Upper lobe of left lung (tissue), 6 donors: ENCODE data around the gene C5orf63. TPM values are rescaled to one million over a fixed set of nuclear protein-coding genes. Genes with fewer than 3 reads are reported as not detected.

ENCODE experiments used
- ATAC-seq, 2 donors: fragments of 200-7000 bp; cut with Tn5 transposase; one replicate each; pipeline ENCODE4 v1.9.1; 2022; ENCODE audit warnings: mild to moderate bottlenecking in 2 of 2, moderate library complexity in 2 of 2; ENCODE audit not compliant: low FRiP score in 2 of 2
- DNase-seq, 2 donors: peaks; one replicate each; pipeline ENCODE4 v3.0.0-alpha.2; 2019 to 2020
- H3K27ac ChIP-seq, 4 donors: fragments of 200-600 bp; sonication (generic); one replicate each; pipeline ENCODE4 v1.5.1; 2016 to 2019
- H3K27me3 ChIP-seq, 4 donors: fragments of 200-600 bp; sonication (generic); one replicate each; pipeline ENCODE4 v1.5.1; 2017 to 2019
- H3K36me3 ChIP-seq, 4 donors: fragments of 200-600 bp; sonication (generic); one replicate each; pipeline ENCODE4 v1.5.1; 2016 to 2019
- H3K4me1 ChIP-seq, 4 donors: fragments of 200-600 bp; sonication (generic); one replicate each; pipeline ENCODE4 v1.5.1; 2018 to 2019
- H3K4me3 ChIP-seq, 4 donors: fragments of 200-600 bp; sonication (generic); one replicate each; pipeline ENCODE4 v1.5.1; 2017 to 2019; ENCODE audit warnings: mild to moderate bottlenecking in 2 of 4, moderate library complexity in 1 of 4
- H3K9me3 ChIP-seq, 4 donors: fragments of 200-600 bp; sonication (generic); one replicate each; pipeline ENCODE4 v1.5.1; 2018 to 2019
- EP300 ChIP-seq, 4 donors: sonication (generic); formaldehyde crosslinking; IDR thresholded peaks; one replicate each; pipeline ENCODE4 v1.5.1; 2017; ENCODE audit warnings: antibody characterized with exemption in 4 of 4, control low read depth in 2 of 4
- POLR2A ChIP-seq, 4 donors: fragments of 450-650 bp; IDR thresholded peaks; one replicate each; pipeline ENCODE4 v1.5.1; 2016 to 2017; ENCODE audit warnings: antibody characterized with exemption in 4 of 4, mild to moderate bottlenecking in 2 of 4
- POLR2AphosphoS5 ChIP-seq, 2 donors: sonication (generic); formaldehyde crosslinking; IDR thresholded peaks; one replicate each; pipeline ENCODE4 v1.5.1; 2017; ENCODE audit warnings: antibody characterized with exemption in 2 of 2
- WGBS, 2 donors: methylation state at CpG; one replicate each; pipeline ENCODE4 v1.1.5; 2017 to 2018; 5-methylcytosine and 5-hydroxymethylcytosine counted together
- total RNA-seq, 6 donors: library from RNA; depleted of rRNA in 4 of 6; stranded (reverse); fragments of >200 nt in 4 of 6; gene quantifications; one replicate each; pipeline versions ENCODE4 v1.1.0 to v1.2.1, GENCODE V29; 2016 to 2021
- TF ChIP-seq, protein P1 (sequence below), 6 experiments: fragments of 450-650 bp in 4 of 6; fragments of 200-600 bp in 2 of 6; sonication (generic) in 2 of 6; IDR thresholded peaks; one replicate each; pipeline ENCODE4 v1.5.1; 2016 to 2019; ENCODE audit warnings: antibody characterized with exemption in 6 of 6
- donor health status: DM: no; HTN: no; CAD: no; lungs with moderate emphysema.
- donor health status: DM: no; HTN: yes; CAD: no; lungs with severe emphysema.

Gene C5orf63
- total RNA-seq, 6 donors from 2014 or later = 1.9 to 13.6 (median 6.1) TPM

- Histone ChIP-seq H3K4me3 (no peak overlapping the region), H3K4me1 (no peaks in the 10 kb centered on the region), H3K27ac (no peak overlapping the region), H3K27me3 (no peaks in the 10 kb centered on the region), H3K9me3 (no peaks in the 10 kb centered on the region), H3K36me3 (no peaks in the 10 kb centered on the region)
- DNase-seq (no peak), ATAC-seq (no peak)
- TF ChIP-seq, protein P1, sequence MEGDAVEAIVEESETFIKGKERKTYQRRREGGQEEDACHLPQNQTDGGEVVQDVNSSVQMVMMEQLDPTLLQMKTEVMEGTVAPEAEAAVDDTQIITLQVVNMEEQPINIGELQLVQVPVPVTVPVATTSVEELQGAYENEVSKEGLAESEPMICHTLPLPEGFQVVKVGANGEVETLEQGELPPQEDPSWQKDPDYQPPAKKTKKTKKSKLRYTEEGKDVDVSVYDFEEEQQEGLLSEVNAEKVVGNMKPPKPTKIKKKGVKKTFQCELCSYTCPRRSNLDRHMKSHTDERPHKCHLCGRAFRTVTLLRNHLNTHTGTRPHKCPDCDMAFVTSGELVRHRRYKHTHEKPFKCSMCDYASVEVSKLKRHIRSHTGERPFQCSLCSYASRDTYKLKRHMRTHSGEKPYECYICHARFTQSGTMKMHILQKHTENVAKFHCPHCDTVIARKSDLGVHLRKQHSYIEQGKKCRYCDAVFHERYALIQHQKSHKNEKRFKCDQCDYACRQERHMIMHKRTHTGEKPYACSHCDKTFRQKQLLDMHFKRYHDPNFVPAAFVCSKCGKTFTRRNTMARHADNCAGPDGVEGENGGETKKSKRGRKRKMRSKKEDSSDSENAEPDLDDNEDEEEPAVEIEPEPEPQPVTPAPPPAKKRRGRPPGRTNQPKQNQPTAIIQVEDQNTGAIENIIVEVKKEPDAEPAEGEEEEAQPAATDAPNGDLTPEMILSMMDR (IDR thresholded peaks at IDR 0.05) = no peak
- no peak for TF ChIP-seq EP300 (IDR thresholded peaks at IDR 0.05)
- WGBS, 2 donors = 80 to 95% methylated on average over 1 of the region's 1 CpG
Observed at GRCh38 chr5:127051591-127051990, 21.7 kb downstream of the C5orf63 start.

GRCh38 chr5:127046343-127047072 is 26.8 kb downstream of the C5orf63 start:
- 93 to 96% methylated on average over 4 of the region's 4 CpGs for WGBS, 2 donors
- H3K4me3 ChIP-seq = no peak overlapping the region
- ATAC-seq = no peak

GRCh38 chr5:127042593-127042992 is 30.7 kb downstream of the C5orf63 start:
- no peaks in the 10 kb centered on the region for H3K36me3 ChIP-seq
- H3K27ac ChIP-seq = no peak overlapping the region
- 87 to 95% methylated on average over 2 of the region's 2 CpGs for WGBS, 2 donors
- no peak overlapping the region for H3K4me3 ChIP-seq
- no peaks in the 10 kb centered on the region for H3K27me3 ChIP-seq
- ATAC-seq = no peak
- H3K9me3 ChIP-seq = no peaks in the 10 kb centered on the region
- H3K4me1 ChIP-seq = peaks cover 0 to 11% (median 4%) of the 10 kb centered on the region in 4 donors
- TF ChIP-seq EP300 (IDR thresholded peaks at IDR 0.05) (no peak), POLR2A (IDR thresholded peaks at IDR 0.05) (no peak), POLR2AphosphoS5 (IDR thresholded peaks at IDR 0.05) (no peak)
- TF ChIP-seq, protein P1 (IDR thresholded peaks at IDR 0.05) = no peak
- no peak for DNase-seq

More at GRCh38 chr5:127046343-127047072, 26.8 kb downstream of the C5orf63 start:
- no peak for DNase-seq
- Histone ChIP-seq H3K27me3 (no peaks in the 10 kb centered on the region), H3K9me3 (no peaks in the 10 kb centered on the region), H3K27ac (no peak overlapping the region), H3K4me1 (peaks cover 0 to 1% (median under 1%) of the 10 kb centered on the region in 4 donors), H3K36me3 (no peaks in the 10 kb centered on the region)
- TF ChIP-seq EP300 (IDR thresholded peaks at IDR 0.05) (no peak), POLR2A (IDR thresholded peaks at IDR 0.05) (no peak), POLR2AphosphoS5 (IDR thresholded peaks at IDR 0.05) (no peak)

DNA sequence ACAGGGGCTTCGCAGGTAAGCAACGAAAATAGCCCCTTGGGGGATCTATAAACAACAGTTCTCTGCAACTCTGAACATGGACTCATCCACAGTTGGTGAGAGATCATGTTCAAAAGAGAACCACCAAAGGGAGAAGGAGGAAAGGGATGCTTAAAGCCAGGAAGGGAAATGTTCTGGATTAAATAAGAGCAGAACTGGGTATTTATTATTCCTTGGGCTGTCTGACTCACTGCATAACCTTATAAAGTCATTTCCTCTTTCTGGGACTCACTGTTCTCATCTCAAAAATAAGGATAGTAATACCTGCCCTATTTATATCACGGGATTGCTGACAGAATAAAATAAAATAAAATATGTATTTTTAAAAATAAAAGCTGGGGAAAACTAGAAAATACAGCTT is 31.7 kb downstream of the C5orf63 start:
- DNase-seq (no peak), ATAC-seq (peak in 1 of 2 donors; percentile 36)
- H3K4me3 ChIP-seq = no peak overlapping the region
- TF ChIP-seq POLR2A (IDR thresholded peaks at IDR 0.05) (no peak), POLR2AphosphoS5 (IDR thresholded peaks at IDR 0.05) (no peak), EP300 (IDR thresholded peaks at IDR 0.05) (no peak)
- TF ChIP-seq, protein P1 (IDR thresholded peaks at IDR 0.05) = no peak
- 82 to 84% methylated on average over 3 of the region's 3 CpGs for WGBS, 2 donors
- H3K27ac ChIP-seq = no peak overlapping the region
- H3K36me3 ChIP-seq = no peaks in the 10 kb centered on the region
- H3K27me3 ChIP-seq = no peaks in the 10 kb centered on the region
- H3K4me1 ChIP-seq = peaks cover 0 to 11% (median 4%) of the 10 kb centered on the region in 4 donors
- H3K9me3 ChIP-seq = no peaks in the 10 kb centered on the region

- H3K9me3 ChIP-seq = no peaks in the 10 kb centered on the region
- H3K4me3 ChIP-seq = no peak overlapping the region
- ATAC-seq (peak in 1 of 2 donors; percentile 41), DNase-seq (no peak)
- WGBS, 2 donors = 27 to 45% methylated on average over 9 of the region's 9 CpGs
- H3K27me3 ChIP-seq = no peaks in the 10 kb centered on the region
- peak overlapping the region in 2 of 4 donors; percentile 8 to 14 for H3K27ac ChIP-seq
- TF ChIP-seq POLR2A (IDR thresholded peaks at IDR 0.05) (no peak), POLR2AphosphoS5 (IDR thresholded peaks at IDR 0.05) (no peak), EP300 (IDR thresholded peaks at IDR 0.05) (no peak)
- TF ChIP-seq, protein P1 (IDR thresholded peaks at IDR 0.05) = no peak
- H3K36me3 ChIP-seq = no peaks in the 10 kb centered on the region
- peaks cover 0 to 11% (median 4%) of the 10 kb centered on the region in 4 donors for H3K4me1 ChIP-seq
Observed at GRCh38 chr5:127040796-127041520, 32.3 kb downstream of the C5orf63 start.
